Right lobe of liver (tissue), 6 donors: ENCODE results near the gene OGFOD3. TPM values are rescaled to one million over a fixed set of nuclear protein-coding genes. Genes with fewer than 3 reads are reported as not detected.

Experiments used
- ATAC-seq, 4 donors: fragments of 200-7000 bp; cut with Tn5 transposase; one replicate each; pipeline ENCODE4 v1.9.1; 2020; ENCODE audit warnings: mild to moderate bottlenecking in 4 of 4, moderate library complexity in 4 of 4
- DNase-seq, 3 donors: peaks; one replicate each; pipeline ENCODE4 v3.0.0-alpha.2; 2020
- H3K27ac ChIP-seq, 3 donors: fragments of 200-600 bp; one replicate each; pipeline ENCODE4 v1.8.0; 2022
- H3K27me3 ChIP-seq, 2 donors: fragments of 200-600 bp; one replicate each; pipeline ENCODE4 v1.8.0; 2022
- H3K36me3 ChIP-seq, 4 donors: fragments of 200-600 bp; sonication (generic) in 1 of 4; one replicate each; pipeline versions ENCODE4 v1.5.1 to v1.8.0; 2017 to 2022; ENCODE audit warnings: control low read depth in 1 of 4
- H3K4me1 ChIP-seq, 4 donors: fragments of 200-600 bp; sonication (generic) in 1 of 4; one replicate each; pipeline versions ENCODE4 v1.5.1 to v1.8.0; 2017 to 2022; ENCODE audit warnings: control low read depth in 1 of 4
- H3K4me3 ChIP-seq, 3 donors: fragments of 200-600 bp; one replicate each; pipeline ENCODE4 v1.8.0; 2022
- H3K9me3 ChIP-seq, 4 donors: fragments of 200-600 bp; sonication (generic) in 1 of 4; one replicate each; pipeline versions ENCODE4 v1.5.1 to v1.8.0; 2017 to 2022; ENCODE audit warnings: control low read depth in 1 of 4
- POLR2A ChIP-seq: fragments of 450-650 bp; IDR thresholded peaks from one replicate; pipeline ENCODE4 v1.6.1; 2017; ENCODE audit warnings: antibody characterized with exemption, mild to moderate bottlenecking
- WGBS: methylation state at CpG from one replicate; pipeline ENCODE4 v1.1.6; 2018; ENCODE audit warnings: low coverage, low lambda C conversion rate; ENCODE audit not compliant: insufficient coverage; ENCODE audit errors: missing lambda C conversion rate; 5-methylcytosine and 5-hydroxymethylcytosine counted together
- intact Hi-C, 2 donors: fragments of 100-400 bp; cut with DNase I; formaldehyde crosslinking; loops; one replicate each; pipeline versions ENCODE4 v1.11.2 to v1.14.1; 2022
- total RNA-seq, 6 experiments: library from RNA; depleted of rRNA in 2 of 6; stranded (reverse); fragments of >200 nt in 2 of 6; fragmentation: NEBNext Ultra II Directional in 3 of 6; extraction: Animal tissue kit (Norgen Biotek cat#: 25700) in 3 of 6; gene quantifications; one replicate each; pipeline versions ENCODE4 v1.1.0 to v1.2.4, GENCODE V29; 2016 to 2023
- TF ChIP-seq, protein P1 (sequence below), 4 donors: fragments of 200-600 bp in 3 of 4; fragments of 450-650 bp in 1 of 4; IDR thresholded peaks; one replicate each; pipeline versions ENCODE4 v1.5.1 to v1.8.0; 2016 to 2022; ENCODE audit warnings: antibody characterized with exemption in 4 of 4, mild to moderate bottlenecking in 2 of 4
- donor health status: DM: no; HTN: yes; CAD: no.
- donor health status: DM: no; HTN: no; CAD: no.
- donor health status: DM: no; HTN: no; CAD: no.
- donor health status: DM: no; HTN: yes; CAD: no.
- donor health status: DM: no; HTN: yes; CAD: no.

OGFOD3 gene
- total RNA-seq, 6 experiments from 2014 or later: 13.5 to 23.4 (median 16.2) TPM

DNA sequence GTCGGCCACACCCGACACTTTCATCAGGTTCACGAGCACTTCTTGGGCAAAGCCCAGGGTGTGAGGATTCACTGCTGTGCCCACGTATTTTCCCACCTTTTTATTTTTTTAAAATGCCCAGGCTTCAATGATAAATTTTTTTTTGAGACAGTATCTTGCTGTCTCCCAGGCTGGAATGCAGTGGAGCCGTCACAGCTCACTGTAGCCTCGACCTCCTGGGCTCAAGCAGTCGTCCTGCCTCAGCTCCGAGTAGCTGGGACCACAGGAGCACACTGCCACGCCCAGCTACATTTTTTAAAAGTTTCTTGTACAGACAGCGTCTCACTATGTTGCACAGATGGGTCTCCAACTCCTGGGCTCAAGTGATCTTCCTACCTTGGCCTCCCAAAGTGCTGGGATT lies 29.0 kb downstream of the OGFOD3 start:
- no peaks in the 10 kb centered on the region for H3K27me3 ChIP-seq
- H3K27ac ChIP-seq: no peak overlapping the region
- intact Hi-C loops: no loop called here
- H3K4me3 ChIP-seq: no peak overlapping the region
- H3K9me3 ChIP-seq: no peaks in the 10 kb centered on the region
- no peaks in the 10 kb centered on the region for H3K36me3 ChIP-seq
- DNase-seq (no peak), ATAC-seq (no peak)
- peaks cover 0 to 12% (median 2%) of the 10 kb centered on the region in 4 donors for H3K4me1 ChIP-seq
- TF ChIP-seq POLR2A: no peak
- TF ChIP-seq, protein P1, sequence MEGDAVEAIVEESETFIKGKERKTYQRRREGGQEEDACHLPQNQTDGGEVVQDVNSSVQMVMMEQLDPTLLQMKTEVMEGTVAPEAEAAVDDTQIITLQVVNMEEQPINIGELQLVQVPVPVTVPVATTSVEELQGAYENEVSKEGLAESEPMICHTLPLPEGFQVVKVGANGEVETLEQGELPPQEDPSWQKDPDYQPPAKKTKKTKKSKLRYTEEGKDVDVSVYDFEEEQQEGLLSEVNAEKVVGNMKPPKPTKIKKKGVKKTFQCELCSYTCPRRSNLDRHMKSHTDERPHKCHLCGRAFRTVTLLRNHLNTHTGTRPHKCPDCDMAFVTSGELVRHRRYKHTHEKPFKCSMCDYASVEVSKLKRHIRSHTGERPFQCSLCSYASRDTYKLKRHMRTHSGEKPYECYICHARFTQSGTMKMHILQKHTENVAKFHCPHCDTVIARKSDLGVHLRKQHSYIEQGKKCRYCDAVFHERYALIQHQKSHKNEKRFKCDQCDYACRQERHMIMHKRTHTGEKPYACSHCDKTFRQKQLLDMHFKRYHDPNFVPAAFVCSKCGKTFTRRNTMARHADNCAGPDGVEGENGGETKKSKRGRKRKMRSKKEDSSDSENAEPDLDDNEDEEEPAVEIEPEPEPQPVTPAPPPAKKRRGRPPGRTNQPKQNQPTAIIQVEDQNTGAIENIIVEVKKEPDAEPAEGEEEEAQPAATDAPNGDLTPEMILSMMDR (IDR thresholded peaks at IDR 0.05): no peak
- WGBS: 81% methylated on average over 9 of the region's 10 CpGs

DNA sequence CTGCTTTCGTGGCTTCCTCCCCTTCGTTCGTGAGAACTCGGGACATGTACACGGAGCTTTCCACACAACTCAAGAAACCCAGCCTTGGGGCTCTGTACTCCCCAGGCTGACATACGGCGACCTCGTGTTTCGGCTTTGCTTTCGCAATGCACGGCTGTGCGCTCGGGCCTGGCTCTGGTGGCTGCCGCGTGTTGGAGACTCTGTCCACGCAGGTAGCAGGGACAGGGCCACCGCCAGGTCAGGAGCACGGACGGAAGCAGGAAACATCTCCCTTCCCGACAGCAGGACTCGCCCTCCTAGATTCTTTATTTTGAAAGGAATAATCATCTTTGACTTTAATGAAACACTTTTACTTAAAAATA lies 29.5 kb downstream of the OGFOD3 start:
- intact Hi-C loops: no loop called here
- no peak for TF ChIP-seq POLR2A
- TF ChIP-seq, protein P1 (IDR thresholded peaks at IDR 0.05): no peak
- Histone ChIP-seq H3K27me3 (no peaks in the 10 kb centered on the region), H3K27ac (no peak overlapping the region), H3K4me3 (no peak overlapping the region), H3K4me1 (peaks cover 0 to 17% (median 5%) of the 10 kb centered on the region in 4 donors), H3K9me3 (no peaks in the 10 kb centered on the region), H3K36me3 (no peaks in the 10 kb centered on the region)
- 55% methylated on average over 5 of the region's 21 CpGs for whole genome bisulfite sequencing
- peak in 1 of 4 donors; percentile 45 for ATAC-seq
- no peak for DNase-seq

DNA sequence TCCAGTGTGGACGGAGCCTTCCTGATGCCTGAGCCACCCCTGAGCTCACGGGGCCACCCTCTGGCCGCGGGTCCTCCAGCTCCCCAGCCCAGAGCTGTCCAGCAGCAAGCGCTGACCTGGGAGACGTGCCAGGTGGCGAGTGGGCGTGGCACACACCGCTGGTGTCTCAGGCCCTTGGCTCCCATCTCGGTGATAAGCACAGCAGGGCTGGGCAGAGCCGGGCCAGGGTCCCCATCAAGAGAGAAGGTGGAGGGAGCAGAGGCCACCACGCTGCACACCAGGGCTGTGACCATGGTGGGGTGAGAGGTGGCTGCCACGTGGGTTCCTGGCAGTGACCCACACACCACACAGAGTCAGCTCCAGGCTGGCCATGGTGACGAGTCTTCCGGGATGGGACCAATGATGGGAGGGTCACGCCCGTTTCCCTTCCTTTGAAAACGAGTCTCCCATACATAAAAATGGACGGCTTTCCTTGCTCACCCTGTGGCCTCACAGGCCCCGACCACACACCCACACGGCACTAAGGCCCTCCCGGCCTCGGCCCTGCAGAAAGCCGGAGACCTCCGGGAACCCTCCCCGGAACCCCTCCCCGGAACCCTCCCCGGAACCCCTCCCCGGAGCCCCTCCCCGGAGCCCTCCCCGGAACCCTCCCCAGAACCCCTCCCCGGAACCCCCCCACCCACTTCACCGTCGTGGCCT lies 30.0 kb downstream of the OGFOD3 start:
- Histone ChIP-seq H3K9me3 (no peaks in the 10 kb centered on the region), H3K27me3 (no peaks in the 10 kb centered on the region), H3K36me3 (no peaks in the 10 kb centered on the region), H3K27ac (no peak overlapping the region), H3K4me1 (peaks cover 0 to 19% (median 6%) of the 10 kb centered on the region in 4 donors), H3K4me3 (no peak overlapping the region)
- WGBS: 64% methylated on average over 4 of the region's 34 CpGs
- TF ChIP-seq, protein P1 (IDR thresholded peaks at IDR 0.05): no peak
- TF ChIP-seq POLR2A: no peak
- DNase-seq: peak; percentile 76 to 81 (median 78)
- ATAC-seq: peak; percentile 26 to 55 (median 40)
- intact Hi-C loops: no loop called here

DNA sequence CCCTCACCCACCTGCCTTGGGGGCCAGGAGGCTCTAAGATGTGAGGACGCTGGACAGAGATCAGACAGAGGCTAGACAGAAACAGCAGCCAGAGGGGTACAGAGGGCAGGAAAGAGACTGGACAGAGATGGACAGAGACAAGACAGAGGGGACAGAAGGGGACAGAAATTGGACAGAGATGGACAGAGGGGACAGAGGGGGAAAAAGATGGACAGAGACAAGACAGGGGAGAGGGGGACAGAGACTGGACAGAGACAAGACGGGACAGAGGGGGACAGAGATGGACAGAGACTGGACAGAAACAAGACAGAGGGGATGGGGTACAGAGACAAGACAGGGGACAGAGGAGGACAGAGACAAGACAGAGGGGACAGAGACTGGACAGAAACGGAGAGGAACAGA lies 30.7 kb downstream of the OGFOD3 start:
- Histone ChIP-seq H3K27ac (no peak overlapping the region), H3K9me3 (no peaks in the 10 kb centered on the region), H3K36me3 (no peaks in the 10 kb centered on the region), H3K4me3 (no peak overlapping the region), H3K27me3 (no peaks in the 10 kb centered on the region), H3K4me1 (peaks cover 0 to 19% (median 6%) of the 10 kb centered on the region in 4 donors)
- no peak for ATAC-seq
- WGBS: 69% methylated on average over 2 of the region's 3 CpGs
- TF ChIP-seq, protein P1 (IDR thresholded peaks at IDR 0.05): no peak
- intact Hi-C loops: no loop called here
- DNase-seq: no peak
